ENCODE measurements around the gene WDR5. TPM values are rescaled to one million over a fixed set of nuclear protein-coding genes. Genes with fewer than 3 reads are reported as not detected.

The WDR5 gene
- total RNA-seq, 1 donor from 2014 or later, result 13.9 TPM

DNA sequence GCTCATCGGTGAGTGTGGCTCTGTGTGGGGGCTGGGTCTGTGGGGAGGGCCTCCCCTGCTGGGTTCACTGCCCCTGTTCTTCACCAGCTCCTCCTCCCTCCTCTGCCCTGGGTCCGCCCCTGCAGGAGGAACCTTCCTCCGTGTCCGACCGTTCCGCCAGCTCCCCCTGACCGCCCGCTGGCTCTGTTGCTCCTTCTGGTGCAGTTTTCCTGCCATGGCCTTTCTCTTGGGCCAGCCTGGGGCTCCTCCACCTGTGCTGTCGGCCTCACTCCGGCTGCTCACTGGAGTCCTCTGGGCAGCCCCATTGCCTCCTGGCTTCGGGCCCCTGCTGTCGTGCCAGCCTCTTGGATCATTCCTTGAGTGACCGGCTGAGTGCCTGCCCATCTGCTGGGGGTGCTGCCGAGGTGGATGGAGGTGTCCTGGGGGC is 16.2 kb downstream of the WDR5 start:
- H3K36me3 ChIP-seq, result peaks cover 87 to 95% of the 10 kb centered on the region in 2 donors
- no peaks in the 10 kb centered on the region for H3K27me3 ChIP-seq
- intact Hi-C loops (cut with DNase I), result no loop called here
- H3K4me1 ChIP-seq, result no peaks in the 10 kb centered on the region
- TF ChIP-seq CTCF (IDR thresholded peaks at IDR 0.05), result no peak
- H3K27ac ChIP-seq, result no peak overlapping the region
- no peaks in the 10 kb centered on the region for H3K9me3 ChIP-seq
- no peak overlapping the region for H3K4me3 ChIP-seq
- no peak for DNase-seq (ENCODE audit: low spot score in 2 of 2)

DNA sequence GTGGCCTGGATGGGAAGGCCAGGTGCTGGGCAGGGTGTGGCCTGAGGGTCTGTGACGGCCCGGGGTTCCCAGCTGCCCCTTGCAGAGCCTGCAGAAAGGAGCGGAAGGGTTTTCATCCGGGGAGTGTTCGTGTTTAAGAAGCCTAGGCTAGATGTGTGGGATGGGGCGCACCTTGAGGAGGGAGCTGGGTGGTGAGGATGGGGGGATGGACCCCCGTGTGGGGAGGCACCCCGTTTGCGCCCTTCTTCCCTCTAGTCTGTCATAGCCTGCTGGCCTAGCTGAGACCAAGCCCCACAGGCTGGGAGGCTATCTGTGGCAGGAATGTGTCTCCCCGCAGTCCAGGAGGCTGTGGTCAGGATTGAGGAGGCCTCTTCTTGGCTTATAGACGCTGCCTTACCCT is 16.6 kb downstream of the WDR5 start:
- Histone ChIP-seq H3K36me3 (peaks cover 87 to 95% of the 10 kb centered on the region in 2 donors), H3K27ac (no peak overlapping the region)
- intact Hi-C loops (cut with DNase I), result no loop called here

GRCh38 chr9:134153450-134153849 is 17.6 kb downstream of the WDR5 start:
- TF ChIP-seq CTCF (IDR thresholded peaks at IDR 0.05), result no peak
- H3K4me3 ChIP-seq, result no peak overlapping the region
- DNase-seq (ENCODE audit: low spot score in 2 of 2), result no peak
- intact Hi-C loops (cut with DNase I), result no loop called here
- no peak overlapping the region for H3K27ac ChIP-seq
- H3K27me3 ChIP-seq, result no peaks in the 10 kb centered on the region
- H3K9me3 ChIP-seq, result no peaks in the 10 kb centered on the region
- peaks cover 89 to 98% of the 10 kb centered on the region in 2 donors for H3K36me3 ChIP-seq
- H3K4me1 ChIP-seq, result no peaks in the 10 kb centered on the region

More for the DNA sequence above, 16.6 kb downstream of the WDR5 start:
- no peak for TF ChIP-seq CTCF (IDR thresholded peaks at IDR 0.05)
- Histone ChIP-seq H3K4me1 (no peaks in the 10 kb centered on the region), H3K27me3 (no peaks in the 10 kb centered on the region), H3K9me3 (no peaks in the 10 kb centered on the region), H3K4me3 (no peak overlapping the region)
- DNase-seq (ENCODE audit: low spot score in 2 of 2), result no peak

DNA sequence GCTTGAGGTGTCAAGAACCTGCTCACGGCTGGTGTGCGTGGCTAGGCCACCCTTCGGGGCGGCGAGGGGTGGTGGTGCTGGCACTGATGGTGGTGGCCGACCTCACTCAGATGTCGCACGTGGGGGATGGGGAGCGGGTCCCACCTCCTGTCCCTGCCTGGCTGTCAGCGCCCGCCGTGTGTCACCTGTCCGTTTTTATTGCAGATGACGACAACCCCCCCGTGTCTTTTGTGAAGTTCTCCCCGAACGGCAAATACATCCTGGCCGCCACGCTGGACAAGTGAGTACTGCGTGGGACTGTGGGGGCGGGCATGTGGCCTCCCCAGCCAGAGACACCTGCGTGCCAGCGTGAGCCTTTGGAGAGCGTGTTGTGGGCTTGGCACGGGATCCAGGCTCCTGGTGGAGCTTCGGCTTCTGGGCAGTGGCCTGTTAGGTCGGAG is 18.4 kb downstream of the WDR5 start:
- TF ChIP-seq CTCF (IDR thresholded peaks at IDR 0.05), result no peak
- no peak for DNase-seq (ENCODE audit: low spot score in 2 of 2)
- no peaks in the 10 kb centered on the region for H3K9me3 ChIP-seq
- no peak overlapping the region for H3K27ac ChIP-seq
- no peaks in the 10 kb centered on the region for H3K27me3 ChIP-seq
- intact Hi-C loops (cut with DNase I), result no loop called here
- peaks cover 90 to 98% of the 10 kb centered on the region in 2 donors for H3K36me3 ChIP-seq
- H3K4me3 ChIP-seq, result no peak overlapping the region
- no peaks in the 10 kb centered on the region for H3K4me1 ChIP-seq

DNA sequence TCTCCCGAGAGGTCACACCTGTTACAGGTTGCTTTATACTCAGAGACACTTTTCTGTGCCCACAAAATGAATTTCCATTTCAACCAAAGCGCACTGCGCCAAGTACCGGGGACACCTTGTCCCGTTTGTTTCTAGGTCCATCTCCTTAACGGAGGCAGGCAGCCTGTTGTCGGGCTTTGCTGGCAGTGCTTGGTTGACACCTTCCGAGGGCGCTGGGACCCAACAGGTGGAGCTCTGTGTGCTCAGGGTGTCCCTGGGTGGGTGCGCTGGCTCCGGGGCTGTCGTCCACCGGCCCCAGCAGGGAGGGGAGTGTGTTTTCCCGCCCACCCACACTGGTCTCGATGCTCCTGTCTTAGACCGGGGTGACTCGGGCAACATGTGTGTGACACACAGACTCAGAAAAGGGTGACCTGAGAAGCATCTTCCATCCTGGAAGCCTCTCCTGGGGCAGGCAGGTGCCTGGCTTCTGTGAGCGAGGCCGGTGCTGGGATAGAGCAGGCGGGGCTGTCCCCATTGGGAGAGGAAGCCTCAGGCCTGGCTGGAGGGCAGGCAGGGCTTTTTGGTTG is 20.0 kb downstream of the WDR5 start:
- DNase-seq (ENCODE audit: low spot score in 2 of 2), result no peak
- Histone ChIP-seq H3K36me3 (peaks cover 82% of the 10 kb centered on the region in 2 donors), H3K27ac (no peak overlapping the region), H3K4me3 (no peak overlapping the region), H3K4me1 (no peaks in the 10 kb centered on the region), H3K27me3 (no peaks in the 10 kb centered on the region), H3K9me3 (no peaks in the 10 kb centered on the region)
- intact Hi-C loops (cut with DNase I), result no loop called here
- no peak for TF ChIP-seq CTCF (IDR thresholded peaks at IDR 0.05)
